A549 treated with AZD9567 at 1 μM for 4 hours (cell line): Measurements from ENCODE around the gene SLC44A5. TPM values are rescaled to one million over a fixed set of nuclear protein-coding genes. Genes with fewer than 3 reads are reported as not detected.

Source experiments
- total RNA-seq: library from RNA; stranded (reverse); fragments of 200-300 nt; extraction: Qiagen RNA extraction; gene quantifications from 5 replicates; pipeline ENCODE4 v1.2.3, GENCODE V29; 2022; ENCODE audit not compliant: insufficient read depth

Gene SLC44A5
- total RNA-seq: 0.02 to 0.08 TPM (median 0.05 TPM) in 4 of 5 replicates, not detected in the other

DNA sequence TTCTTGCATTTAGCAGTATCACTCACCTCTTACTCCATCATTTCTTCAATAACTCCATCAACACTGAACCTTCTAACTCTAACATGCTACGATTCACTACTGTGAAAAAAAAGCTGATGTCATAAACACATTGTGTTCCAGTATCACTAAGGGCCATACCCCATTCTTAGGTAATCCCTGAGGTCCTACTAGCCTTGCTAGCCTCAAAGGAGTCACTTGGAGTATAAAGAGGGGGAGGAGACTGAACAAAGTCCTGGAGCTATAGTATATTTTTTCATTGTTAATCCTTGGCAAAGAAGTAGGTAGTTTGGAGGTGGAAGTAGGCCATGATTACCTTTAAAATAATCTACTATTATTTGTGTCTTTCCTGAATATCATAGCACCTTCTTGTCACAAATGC, at the start of gene SLC44A5:
TSS of gene SLC44A5 (minus strand) at position 101 of the 400 bp plus-strand sequence. CDS start 69,667 bp downstream, outside the sequence.

Other genes with a start within 250 kb of the SLC44A5 start
- 28.4 to 50.0 TPM (median 28.8 TPM) in 5 replicates for gene ACADM, start 113.6 kb upstream of the SLC44A5 start, total RNA-seq
- 71.4 to 108 TPM (median 77.6 TPM) in 5 replicates for gene RABGGTB, start 175.1 kb upstream of the SLC44A5 start, total RNA-seq
- 0.02 TPM in 2 of 5 replicates, not detected in the others for gene MSH4, start 185.8 kb upstream of the SLC44A5 start, total RNA-seq